Measurements from ENCODE around the gene NADSYN1.

NADSYN1 gene

GRCh38 chr11:71453037-71453917 is at the start of gene NADSYN1:
Gene NADSYN1, plus strand, starts transcription at chr11:71453203. Its CDS starts 94 bp downstream, at chr11:71453297.
- peaks cover 34 to 35% of the 10 kb centered on the region in 2 donors for H3K36me3 ChIP-seq (ENCODE audit: control insufficient read depth in 1 of 2, insufficient read depth in 2 of 2, low read length in 2 of 2)
- H3K9ac ChIP-seq (ENCODE audit: low read depth in 1 of 2, low read length in 2 of 2): peak within 1 kb of the TSS; percentile 86 to 96
- H3K4me1 ChIP-seq (ENCODE audit: control insufficient read depth in 1 of 2, insufficient read depth in 2 of 2, low read length in 2 of 2): peaks cover 42 to 54% of the 10 kb centered on the region in 2 donors
- no peaks in the 10 kb centered on the region for H3K27me3 ChIP-seq (ENCODE audit: control insufficient read depth in 1 of 2, insufficient read depth in 2 of 2, low read length in 2 of 2)
- H3K4me3 ChIP-seq (ENCODE audit: low read depth in 1 of 2, low read length in 2 of 2): peak within 1 kb of the TSS; percentile 88 to 90
- peak within 1 kb of the TSS; percentile 67 for H3K27ac ChIP-seq (ENCODE audit: low read depth, low read length)
- no peaks in the 10 kb centered on the region for H3K9me3 ChIP-seq (ENCODE audit: control insufficient read depth in 1 of 2, low read length in 2 of 2)

GRCh38 chr11:71404209-71404608 is 48.8 kb upstream of the NADSYN1 start:
- no peak overlapping the region for H3K9ac ChIP-seq (ENCODE audit: low read depth in 1 of 2, low read length in 2 of 2)
- no peaks in the 10 kb centered on the region for H3K27me3 ChIP-seq (ENCODE audit: control insufficient read depth in 1 of 2, insufficient read depth in 2 of 2, low read length in 2 of 2)
- H3K27ac ChIP-seq (ENCODE audit: low read depth, low read length): no peak overlapping the region
- no peaks in the 10 kb centered on the region for H3K4me1 ChIP-seq (ENCODE audit: control insufficient read depth in 1 of 2, insufficient read depth in 2 of 2, low read length in 2 of 2)
- no peaks in the 10 kb centered on the region for H3K36me3 ChIP-seq (ENCODE audit: control insufficient read depth in 1 of 2, insufficient read depth in 2 of 2, low read length in 2 of 2)
- no peaks in the 10 kb centered on the region for H3K9me3 ChIP-seq (ENCODE audit: control insufficient read depth in 1 of 2, low read length in 2 of 2)
- no peak overlapping the region for H3K4me3 ChIP-seq (ENCODE audit: low read depth in 1 of 2, low read length in 2 of 2)

- Histone ChIP-seq H3K27ac (ENCODE audit: low read depth, low read length) (no peak overlapping the region), H3K27me3 (ENCODE audit: control insufficient read depth in 1 of 2, insufficient read depth in 2 of 2, low read length in 2 of 2) (no peaks in the 10 kb centered on the region), H3K36me3 (ENCODE audit: control insufficient read depth in 1 of 2, insufficient read depth in 2 of 2, low read length in 2 of 2) (no peaks in the 10 kb centered on the region), H3K9me3 (ENCODE audit: control insufficient read depth in 1 of 2, low read length in 2 of 2) (no peaks in the 10 kb centered on the region), H3K4me3 (ENCODE audit: low read depth in 1 of 2, low read length in 2 of 2) (no peak overlapping the region), H3K4me1 (ENCODE audit: control insufficient read depth in 1 of 2, insufficient read depth in 2 of 2, low read length in 2 of 2) (no peaks in the 10 kb centered on the region), H3K9ac (ENCODE audit: low read depth in 1 of 2, low read length in 2 of 2) (no peak overlapping the region)
These were observed 46.3 kb upstream of the NADSYN1 start for GRCh38 chr11:71406681-71407080.

- H3K36me3 ChIP-seq (ENCODE audit: control insufficient read depth in 1 of 2, insufficient read depth in 2 of 2, low read length in 2 of 2): no peaks in the 10 kb centered on the region
- H3K9ac ChIP-seq (ENCODE audit: low read depth in 1 of 2, low read length in 2 of 2): no peak overlapping the region
- H3K4me1 ChIP-seq (ENCODE audit: control insufficient read depth in 1 of 2, insufficient read depth in 2 of 2, low read length in 2 of 2): no peaks in the 10 kb centered on the region
- no peaks in the 10 kb centered on the region for H3K9me3 ChIP-seq (ENCODE audit: control insufficient read depth in 1 of 2, low read length in 2 of 2)
- H3K27ac ChIP-seq (ENCODE audit: low read depth, low read length): no peak overlapping the region
- no peak overlapping the region for H3K4me3 ChIP-seq (ENCODE audit: low read depth in 1 of 2, low read length in 2 of 2)
- no peaks in the 10 kb centered on the region for H3K27me3 ChIP-seq (ENCODE audit: control insufficient read depth in 1 of 2, insufficient read depth in 2 of 2, low read length in 2 of 2)
These were observed 45.6 kb upstream of the NADSYN1 start for GRCh38 chr11:71407356-71407755.

GRCh38 chr11:71408826-71409225 is 44.2 kb upstream of the NADSYN1 start:
- H3K36me3 ChIP-seq (ENCODE audit: control insufficient read depth in 1 of 2, insufficient read depth in 2 of 2, low read length in 2 of 2): no peaks in the 10 kb centered on the region
- no peak overlapping the region for H3K27ac ChIP-seq (ENCODE audit: low read depth, low read length)
- no peaks in the 10 kb centered on the region for H3K9me3 ChIP-seq (ENCODE audit: control insufficient read depth in 1 of 2, low read length in 2 of 2)
- peaks cover 0 to 5% of the 10 kb centered on the region in 2 donors for H3K27me3 ChIP-seq (ENCODE audit: control insufficient read depth in 1 of 2, insufficient read depth in 2 of 2, low read length in 2 of 2)
- H3K4me3 ChIP-seq (ENCODE audit: low read depth in 1 of 2, low read length in 2 of 2): no peak overlapping the region
- no peaks in the 10 kb centered on the region for H3K4me1 ChIP-seq (ENCODE audit: control insufficient read depth in 1 of 2, insufficient read depth in 2 of 2, low read length in 2 of 2)
- H3K9ac ChIP-seq (ENCODE audit: low read depth in 1 of 2, low read length in 2 of 2): no peak overlapping the region

- H3K4me1 ChIP-seq (ENCODE audit: control insufficient read depth in 1 of 2, insufficient read depth in 2 of 2, low read length in 2 of 2): no peaks in the 10 kb centered on the region
- H3K9ac ChIP-seq (ENCODE audit: low read depth in 1 of 2, low read length in 2 of 2): no peak overlapping the region
- no peak overlapping the region for H3K27ac ChIP-seq (ENCODE audit: low read depth, low read length)
- H3K9me3 ChIP-seq (ENCODE audit: control insufficient read depth in 1 of 2, low read length in 2 of 2): no peaks in the 10 kb centered on the region
- no peak overlapping the region for H3K4me3 ChIP-seq (ENCODE audit: low read depth in 1 of 2, low read length in 2 of 2)
- no peaks in the 10 kb centered on the region for H3K36me3 ChIP-seq (ENCODE audit: control insufficient read depth in 1 of 2, insufficient read depth in 2 of 2, low read length in 2 of 2)
- H3K27me3 ChIP-seq (ENCODE audit: control insufficient read depth in 1 of 2, insufficient read depth in 2 of 2, low read length in 2 of 2): peaks cover 0 to 5% of the 10 kb centered on the region in 2 donors
These were observed 42.5 kb upstream of the NADSYN1 start for GRCh38 chr11:71410363-71410966.

GRCh38 chr11:71414645-71415044 is 38.4 kb upstream of the NADSYN1 start:
- H3K9me3 ChIP-seq (ENCODE audit: control insufficient read depth in 1 of 2, low read length in 2 of 2): no peaks in the 10 kb centered on the region
- no peak overlapping the region for H3K27ac ChIP-seq (ENCODE audit: low read depth, low read length)
- peaks cover 0 to 5% of the 10 kb centered on the region in 2 donors for H3K27me3 ChIP-seq (ENCODE audit: control insufficient read depth in 1 of 2, insufficient read depth in 2 of 2, low read length in 2 of 2)
- H3K4me1 ChIP-seq (ENCODE audit: control insufficient read depth in 1 of 2, insufficient read depth in 2 of 2, low read length in 2 of 2): no peaks in the 10 kb centered on the region
- no peaks in the 10 kb centered on the region for H3K36me3 ChIP-seq (ENCODE audit: control insufficient read depth in 1 of 2, insufficient read depth in 2 of 2, low read length in 2 of 2)
- no peak overlapping the region for H3K9ac ChIP-seq (ENCODE audit: low read depth in 1 of 2, low read length in 2 of 2)
- H3K4me3 ChIP-seq (ENCODE audit: low read depth in 1 of 2, low read length in 2 of 2): no peak overlapping the region

- H3K36me3 ChIP-seq (ENCODE audit: control insufficient read depth in 1 of 2, insufficient read depth in 2 of 2, low read length in 2 of 2): no peaks in the 10 kb centered on the region
- no peak overlapping the region for H3K4me3 ChIP-seq (ENCODE audit: low read depth in 1 of 2, low read length in 2 of 2)
- no peak overlapping the region for H3K9ac ChIP-seq (ENCODE audit: low read depth in 1 of 2, low read length in 2 of 2)
- no peak overlapping the region for H3K27ac ChIP-seq (ENCODE audit: low read depth, low read length)
- H3K27me3 ChIP-seq (ENCODE audit: control insufficient read depth in 1 of 2, insufficient read depth in 2 of 2, low read length in 2 of 2): no peaks in the 10 kb centered on the region
- H3K9me3 ChIP-seq (ENCODE audit: control insufficient read depth in 1 of 2, low read length in 2 of 2): no peaks in the 10 kb centered on the region
- no peaks in the 10 kb centered on the region for H3K4me1 ChIP-seq (ENCODE audit: control insufficient read depth in 1 of 2, insufficient read depth in 2 of 2, low read length in 2 of 2)
These were observed 34.4 kb upstream of the NADSYN1 start for GRCh38 chr11:71418643-71419042.

GRCh38 chr11:71420455-71421241 is 32.4 kb upstream of the NADSYN1 start:
- Histone ChIP-seq H3K9me3 (ENCODE audit: control insufficient read depth in 1 of 2, low read length in 2 of 2) (no peaks in the 10 kb centered on the region), H3K27me3 (ENCODE audit: control insufficient read depth in 1 of 2, insufficient read depth in 2 of 2, low read length in 2 of 2) (no peaks in the 10 kb centered on the region), H3K4me3 (ENCODE audit: low read depth in 1 of 2, low read length in 2 of 2) (no peak overlapping the region), H3K36me3 (ENCODE audit: control insufficient read depth in 1 of 2, insufficient read depth in 2 of 2, low read length in 2 of 2) (no peaks in the 10 kb centered on the region), H3K27ac (ENCODE audit: low read depth, low read length) (no peak overlapping the region), H3K4me1 (ENCODE audit: control insufficient read depth in 1 of 2, insufficient read depth in 2 of 2, low read length in 2 of 2) (no peaks in the 10 kb centered on the region), H3K9ac (ENCODE audit: low read depth in 1 of 2, low read length in 2 of 2) (no peak overlapping the region)

All from duodenal mucosa (tissue), 2 donors.